Measurements from ENCODE around the gene RPL39. TPM values are rescaled to one million over a fixed set of nuclear protein-coding genes. Genes with fewer than 3 reads are reported as not detected.
"Not testable (repeated sequence)": the region's sequence is repeated elsewhere in the genome, so short reads cannot be mapped to it uniquely, and the experiment has no call there.

The RPL39 gene
- total RNA-seq = 1,000 to 10,000 TPM; 1,171 to 1,199 TPM
- long read RNA-seq, transcript RPL39-201 (3 exons, 401 nt) = major isoform, 23 of 23 reads
- long read RNA-seq, partial matches to known transcripts = 0 of 23 reads
- long read RNA-seq, other reads (novel, unspliced or antisense) = 0 of 23 reads

GRCh38 chrX:119791437-119792231 lies at the start of gene RPL39:
RPL39 (minus strand) TSS chrX:119791630; CDS start chrX:119791576, 54 bp downstream.
- intact Hi-C loops (cut with DNase I) = loop anchor here in 1 of 2 donors (2.0 kb wide), 1 partner anchor 79 kb away; the partner anchor contains the start of genes NDUFA1 and RNF113A
- ATAC-seq (peak; percentile 96 to 98), DNase-seq (peak; percentile 89)

GRCh38 chrX:119833905-119834304 lies 42.5 kb upstream of the RPL39 start:
- DNase-seq (no peak), ATAC-seq (no peak)
- intact Hi-C loops (cut with DNase I) = no loop called here

DNA sequence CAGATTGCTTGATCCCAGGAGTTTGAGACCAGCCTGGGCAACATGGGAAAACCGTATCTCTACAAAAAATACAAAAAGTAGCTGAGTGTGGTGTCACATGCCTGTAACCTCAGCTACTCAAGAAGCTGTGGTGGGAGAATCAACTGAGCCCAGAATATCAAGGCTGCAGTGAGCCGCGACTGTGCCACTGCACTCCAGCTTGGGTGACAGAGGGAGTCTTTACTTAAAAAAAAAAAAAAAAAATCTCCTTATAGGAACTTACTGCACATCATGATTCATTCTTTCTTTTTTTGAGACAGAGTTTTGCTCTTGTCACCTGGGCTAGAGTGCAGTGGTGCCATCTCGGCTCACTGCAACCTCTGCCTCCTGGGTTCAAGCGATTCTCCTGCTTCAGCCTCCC lies 37.0 kb upstream of the RPL39 start:
- intact Hi-C loops (cut with DNase I) = no loop called here
- DNase-seq = no peak
- no peak for ATAC-seq

DNA sequence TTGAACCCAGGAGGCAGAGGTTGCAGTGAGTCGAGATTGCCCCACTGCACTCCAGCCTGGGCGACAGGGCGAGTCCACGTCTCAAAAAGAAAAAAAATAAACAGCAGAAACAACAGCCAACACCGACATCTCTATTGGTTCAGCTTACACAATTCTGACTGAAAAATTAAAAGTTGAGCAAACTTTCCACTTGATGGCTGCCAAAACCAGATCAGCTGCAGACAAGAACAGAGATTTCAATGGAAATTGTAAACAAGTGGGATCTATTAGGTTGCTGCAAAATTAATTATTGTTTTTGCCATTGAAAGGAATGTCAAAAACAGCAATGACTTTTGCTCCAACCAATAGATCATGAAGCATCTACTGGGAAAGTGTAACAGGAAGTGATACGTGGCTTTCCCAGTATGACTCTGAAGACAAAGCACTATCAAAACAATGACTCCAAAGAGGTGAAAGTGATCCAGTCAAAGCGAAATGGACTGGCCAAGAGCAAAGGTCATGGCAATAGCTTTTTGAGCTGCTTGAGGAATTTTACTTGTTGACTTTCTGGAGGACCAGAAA lies 35.0 kb upstream of the RPL39 start:
- peak in 1 of 2 donors; percentile 19 for ATAC-seq
- no peak for DNase-seq
- intact Hi-C loops (cut with DNase I) = no loop called here

GRCh38 chrX:119824221-119824620 lies 32.8 kb upstream of the RPL39 start:
- DNase-seq; ATAC-seq; intact Hi-C loops (cut with DNase I): not testable (repeated sequence)

DNA sequence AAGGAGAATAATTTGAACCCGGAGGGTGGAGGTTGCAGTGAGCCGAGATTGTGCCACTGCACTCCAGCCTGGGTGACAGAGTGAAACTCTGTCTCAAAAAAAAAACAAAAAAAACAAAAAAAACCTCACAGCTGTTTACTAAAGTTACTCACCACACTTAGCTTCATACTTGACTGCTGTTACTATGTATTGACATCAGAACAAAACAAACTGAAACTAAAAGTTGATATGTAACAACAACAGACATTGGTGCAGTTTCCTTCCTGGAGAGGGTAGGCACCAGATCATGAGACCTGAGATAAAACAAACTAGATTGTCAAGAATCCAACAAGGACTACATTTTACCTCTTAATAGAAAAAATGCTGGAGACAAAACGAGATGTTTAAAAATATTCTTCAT lies 30.3 kb upstream of the RPL39 start:
- DNase-seq; ATAC-seq; intact Hi-C loops (cut with DNase I): not testable (repeated sequence)

DNA sequence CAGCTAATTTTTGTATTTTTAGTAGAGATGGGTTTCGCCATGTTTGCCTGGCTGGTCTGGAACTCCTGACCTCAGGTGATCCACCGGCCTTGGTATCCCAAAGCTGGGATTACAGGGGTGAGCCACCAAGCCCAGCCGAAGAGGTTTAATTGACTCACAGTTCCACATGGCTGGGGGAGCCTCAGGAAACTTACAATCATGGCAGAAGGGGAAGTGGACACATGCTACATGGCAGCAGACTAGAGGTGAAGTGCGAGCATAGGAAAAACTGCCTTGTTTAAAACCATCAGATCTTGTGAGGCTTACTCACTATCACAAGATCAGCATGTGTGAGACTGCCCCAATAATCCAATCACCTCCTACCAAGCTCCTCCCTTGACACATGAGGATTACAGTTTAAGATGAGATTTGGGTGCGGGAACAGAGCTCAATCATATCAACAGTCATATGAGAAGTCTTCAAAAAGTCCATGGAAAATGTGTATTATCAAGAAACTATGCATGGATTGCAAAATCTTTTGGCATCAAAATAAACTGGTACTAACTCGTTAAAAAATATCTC lies 25.8 kb upstream of the RPL39 start:
- no peak for ATAC-seq
- intact Hi-C loops (cut with DNase I) = no loop called here
- no peak for DNase-seq

DNA sequence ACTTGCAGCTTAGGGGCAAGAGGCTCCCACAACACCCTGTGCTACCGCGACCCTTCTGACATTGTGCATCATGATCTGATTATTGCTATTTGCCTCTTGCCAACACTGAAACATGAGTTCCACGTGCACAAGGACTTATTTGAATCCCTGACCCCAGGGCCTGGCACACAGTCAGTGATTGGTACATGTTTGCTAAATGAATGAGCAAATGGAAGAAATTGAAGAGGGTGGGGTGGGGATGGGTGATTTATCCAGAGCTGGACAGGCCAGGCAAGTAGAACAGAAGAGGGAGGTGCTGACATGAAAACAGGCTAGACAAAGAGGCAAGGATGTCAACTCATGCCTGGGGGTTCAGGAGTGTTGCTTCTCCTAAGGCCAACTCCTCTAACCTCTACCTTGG lies 24.9 kb upstream of the RPL39 start:
- peak in 1 of 2 donors; percentile 19 for ATAC-seq
- no peak for DNase-seq
- intact Hi-C loops (cut with DNase I) = no loop called here

DNA sequence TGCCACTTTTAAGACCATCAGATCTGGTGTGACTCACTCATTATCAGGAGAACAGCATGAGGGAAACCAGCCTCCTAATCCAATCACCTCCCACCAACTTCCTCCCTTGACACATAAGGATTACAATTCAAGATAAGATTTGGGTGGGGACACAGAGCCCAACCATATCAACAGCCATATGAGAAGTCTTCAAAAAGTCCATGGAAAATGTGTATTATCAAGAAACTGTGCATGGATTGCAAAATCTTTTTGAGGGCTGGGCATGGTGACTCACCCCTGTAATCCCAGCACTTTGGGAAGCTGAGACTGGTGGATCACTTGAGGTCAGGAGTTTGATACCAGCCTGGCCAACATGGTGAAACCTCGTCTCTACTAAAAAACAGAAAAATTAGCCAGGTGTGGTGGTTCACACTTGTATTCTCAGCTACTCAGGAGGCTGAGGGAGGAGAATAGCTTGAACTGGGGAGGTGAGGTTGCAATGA lies 17.8 kb upstream of the RPL39 start:
- ATAC-seq = no peak
- intact Hi-C loops (cut with DNase I) = no loop called here
- no peak for DNase-seq

GRCh38 chrX:119808461-119808860 lies 17.0 kb upstream of the RPL39 start:
- DNase-seq; ATAC-seq; intact Hi-C loops (cut with DNase I): not testable (repeated sequence)

DNA sequence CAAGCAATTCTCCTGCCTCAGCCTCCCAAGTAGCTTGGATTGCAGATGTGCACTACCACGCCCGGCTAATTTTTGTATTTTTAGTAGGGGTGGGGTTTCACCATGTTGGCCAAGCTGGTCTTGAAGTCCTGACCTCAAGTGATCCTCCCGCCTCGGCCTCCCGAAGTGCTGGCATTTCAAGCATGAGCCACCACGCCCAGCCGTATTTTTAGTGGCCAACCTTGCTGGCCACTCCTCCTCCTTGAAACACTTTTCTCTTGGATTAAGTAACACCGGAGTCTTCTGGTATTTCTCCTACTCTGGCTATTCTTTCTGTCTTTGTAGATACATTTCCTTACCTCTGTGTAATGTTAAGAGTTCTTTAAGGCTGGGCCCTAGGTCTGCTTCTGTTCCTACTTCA lies 11.1 kb upstream of the RPL39 start:
- intact Hi-C loops (cut with DNase I) = no loop called here
- DNase-seq = no peak
- no peak for ATAC-seq

DNA sequence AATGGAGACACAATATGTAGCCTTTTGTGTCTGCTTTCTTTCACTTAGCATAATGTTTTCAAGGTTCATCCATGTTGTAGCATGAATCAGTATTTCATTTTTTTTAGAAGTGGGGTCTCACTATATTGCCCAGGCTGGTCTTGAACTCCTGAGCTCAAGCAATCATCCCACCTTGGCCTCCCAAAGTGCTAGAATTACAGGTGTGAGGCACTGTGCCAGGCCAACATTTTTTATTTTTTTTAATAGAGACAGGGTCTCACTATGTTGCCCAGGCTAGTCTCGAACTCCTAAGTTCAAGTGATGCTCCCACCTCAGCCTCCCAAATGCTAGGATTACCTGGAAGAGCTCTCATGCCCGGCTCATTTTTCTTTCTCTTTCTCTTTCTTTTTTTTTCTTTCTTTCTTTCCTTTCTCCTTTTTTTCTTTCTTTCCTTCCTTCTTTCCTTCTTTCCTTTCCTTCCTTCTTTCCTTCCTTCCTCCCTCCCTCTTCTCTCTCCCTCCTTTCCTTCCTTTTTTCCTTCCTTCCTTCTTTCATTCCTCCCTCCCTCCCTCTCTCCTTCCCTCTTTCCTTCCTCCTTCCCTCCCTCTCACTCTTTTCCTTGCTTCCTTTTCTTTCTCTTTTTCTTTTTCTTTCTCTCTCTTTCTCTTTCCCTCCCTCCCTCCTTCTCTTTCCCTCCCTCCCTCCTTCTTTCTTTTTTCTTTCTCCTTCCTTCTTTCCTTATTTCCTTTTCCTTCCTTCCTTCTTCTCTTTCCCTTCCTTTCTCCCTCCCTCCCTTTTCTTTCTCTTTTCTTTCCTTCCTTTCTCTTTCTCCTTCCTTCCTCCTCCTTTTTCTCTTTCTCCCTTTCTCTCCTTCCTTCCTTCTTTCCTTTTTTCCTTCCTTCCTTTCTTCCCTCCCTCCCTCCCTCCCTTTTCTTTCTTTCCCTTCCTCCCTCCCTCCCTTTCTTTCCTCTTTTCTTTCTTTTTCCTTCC lies 10.1 kb upstream of the RPL39 start:
- intact Hi-C loops (cut with DNase I) = no loop called here
- DNase-seq (no peak), ATAC-seq (no peak)

DNA sequence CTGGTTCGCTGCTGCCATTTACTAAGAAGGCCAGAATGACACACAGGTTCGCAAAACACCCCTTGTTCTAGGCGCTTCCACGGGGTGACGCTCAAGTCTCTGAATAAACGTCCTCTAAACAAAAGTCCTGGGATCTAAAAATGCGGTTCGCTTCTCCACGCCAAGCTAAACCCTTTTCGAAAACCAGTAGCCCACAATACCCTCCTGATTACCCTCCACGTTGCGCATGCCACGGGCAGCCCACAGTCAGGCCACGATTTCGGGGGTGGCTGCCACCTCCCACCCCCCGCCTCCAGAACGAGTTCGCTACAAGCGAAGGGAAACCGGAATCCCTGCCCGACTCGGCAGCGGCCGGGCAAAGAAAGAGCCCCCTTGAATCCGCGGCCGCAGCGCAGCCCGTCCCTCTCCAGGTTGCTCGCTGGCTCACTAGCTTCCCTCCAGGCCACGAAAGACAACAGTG lies 423 bp downstream of the RPL39 start:
- ATAC-seq (peak; percentile 35 to 54), DNase-seq (no peak)
- intact Hi-C loops (cut with DNase I) = no loop called here

DNA sequence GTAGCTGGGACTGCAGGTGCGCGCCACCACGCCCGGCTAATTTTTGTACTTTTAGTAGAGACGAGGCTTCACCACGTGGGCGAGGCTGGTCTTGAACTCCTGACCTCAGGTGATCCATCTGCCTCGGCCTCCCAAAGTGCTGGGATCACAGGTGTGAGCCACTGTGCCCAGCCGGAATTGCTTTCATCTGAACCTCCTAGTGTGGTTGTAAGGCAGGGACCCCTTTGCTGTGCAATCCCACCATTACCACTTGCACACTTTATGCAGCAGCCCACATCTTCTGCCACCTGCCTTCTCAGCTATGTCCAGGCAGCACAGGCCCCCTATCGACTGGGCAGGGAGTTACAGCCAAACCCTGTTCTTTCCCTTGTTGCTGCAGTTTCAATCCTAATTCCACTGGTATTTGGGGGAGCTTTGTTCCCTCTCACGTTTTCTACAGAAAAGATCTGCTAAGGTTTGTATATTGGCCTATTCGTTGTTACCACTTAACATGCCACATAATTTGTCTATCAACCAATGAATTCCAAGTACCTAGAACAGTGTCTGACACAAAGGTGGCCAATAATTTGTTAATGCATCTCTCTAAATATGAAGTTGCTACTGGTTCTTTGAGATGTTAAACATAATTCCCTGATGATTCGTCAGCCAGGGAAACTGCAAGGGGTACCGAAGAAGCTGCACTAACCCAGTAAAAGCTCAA lies 6.5 kb downstream of the RPL39 start:
- ATAC-seq = no peak
- no peak for DNase-seq
- intact Hi-C loops (cut with DNase I) = no loop called here

DNA sequence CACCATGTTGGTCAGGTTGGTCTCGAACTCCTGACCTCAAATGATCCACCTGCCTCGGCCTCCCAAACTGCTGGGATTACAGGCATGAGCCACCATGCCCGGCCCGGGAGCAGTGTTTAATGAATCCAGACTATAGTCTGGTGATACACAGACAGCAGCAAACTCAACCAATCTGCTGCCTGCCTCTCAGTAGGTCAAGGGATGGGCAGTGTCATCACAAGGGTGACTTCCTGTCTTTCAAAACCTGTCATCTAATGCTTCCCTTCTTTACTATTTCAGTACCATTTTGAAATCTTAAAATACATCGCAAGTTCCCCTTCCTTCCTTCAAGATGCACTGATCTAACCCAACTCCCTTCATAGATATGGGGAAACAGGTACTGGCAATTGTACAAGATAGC lies 8.4 kb downstream of the RPL39 start:
- intact Hi-C loops (cut with DNase I) = no loop called here
- ATAC-seq (no peak), DNase-seq (no peak)

GRCh38 chrX:119778829-119779228 lies 12.6 kb downstream of the RPL39 start:
- DNase-seq (no peak), ATAC-seq (no peak)
- intact Hi-C loops (cut with DNase I) = no loop called here

DNA sequence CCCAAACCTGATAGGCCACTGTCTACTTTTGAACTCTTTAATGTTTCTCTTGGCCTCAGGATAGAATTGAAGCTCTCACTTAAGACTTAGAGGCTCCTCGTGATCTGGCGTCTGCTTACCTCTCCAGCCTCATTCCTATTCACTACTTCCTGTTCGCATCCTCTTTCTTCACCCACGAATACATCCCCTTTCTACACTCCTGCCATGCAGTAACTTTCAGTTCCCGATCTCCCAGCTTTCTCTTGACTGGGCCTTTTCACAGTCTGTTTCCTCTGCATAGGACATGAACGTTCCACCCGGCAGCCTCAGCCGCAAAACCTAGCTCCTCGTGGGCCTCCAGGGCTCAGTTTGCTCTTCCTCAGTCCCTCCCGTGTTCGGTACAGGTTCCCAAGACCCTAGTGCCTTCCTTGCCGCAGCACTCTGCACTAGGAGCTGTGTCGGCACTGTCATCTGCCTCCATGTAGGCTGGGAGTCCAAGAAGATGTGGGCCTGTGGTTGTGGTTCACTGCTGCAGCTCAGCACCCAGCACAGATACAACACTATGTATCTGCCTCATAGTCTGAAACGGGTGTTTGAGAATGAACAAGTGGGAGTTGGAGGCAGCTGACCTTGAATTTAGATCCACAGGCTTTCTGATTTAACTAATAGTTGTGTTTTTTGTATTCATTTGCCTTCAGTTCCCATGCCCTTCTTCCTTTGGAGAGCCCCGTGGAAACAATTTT lies 15.8 kb downstream of the RPL39 start:
- DNase-seq (no peak), ATAC-seq (peak; percentile 25 to 30)
- intact Hi-C loops (cut with DNase I) = no loop called here

- ATAC-seq; intact Hi-C loops (cut with DNase I); DNase-seq: not testable (repeated sequence)
Measured at GRCh38 chrX:119769388-119769787, 22.0 kb downstream of the RPL39 start.

Data from left cardiac atrium (tissue), 4 donors.